ENCODE measurements around the gene PGBD5. TPM values are rescaled to one million over a fixed set of nuclear protein-coding genes. Genes with fewer than 3 reads are reported as not detected.

The PGBD5 gene
- total and polyA plus RNA-seq, 2 of the 13 experiments (the other 11 are each of a cell fraction or from before 2014, with no cell fraction given) = 0.04 to 0.13 TPM

GRCh38 chr1:230381585-230381984 lies 44.5 kb downstream of the PGBD5 start:
- POLR2A ChIA-PET = no interaction called here
- H3K4me1 ChIP-seq (ENCODE audit: insufficient read depth, low read length) = peaks cover 21% of the 10 kb centered on the region
- peaks cover 13% of the 10 kb centered on the region for H3K9me3 ChIP-seq (ENCODE audit: low read length)
- H3K4me2 ChIP-seq (ENCODE audit: low read depth, low read length) = no peak overlapping the region
- H3K79me2 ChIP-seq (ENCODE audit: insufficient read depth, low read length) = no peaks in the 10 kb centered on the region
- CTCF ChIA-PET (ENCODE audit: low intra/inter-chr PET ratio, low total read pairs) = no interaction called here
- H3K9ac ChIP-seq (ENCODE audit: insufficient read depth, low read depth, low read length) = no peak overlapping the region
- TF ChIP-seq ZNF572 (CRISPR knock-in tag; IDR thresholded peaks at IDR 0.05) (no peak), E2F5 (CRISPR knock-in tag; conservative IDR thresholded peaks at IDR 0.05) (no peak), KDM2A (CRISPR knock-in tag; IDR thresholded peaks at IDR 0.05; ENCODE audit: borderline replicate concordance, low read depth) (no peak), NPAS2 (CRISPR knock-in tag; IDR thresholded peaks at IDR 0.05; ENCODE audit: borderline replicate concordance) (no peak), ZNF138 (CRISPR knock-in tag; IDR thresholded peaks at IDR 0.05; ENCODE audit: low read depth) (no peak), RNF2 (conservative IDR thresholded peaks at IDR 0.05; ENCODE audit: low read depth) (no peak), SALL1 (CRISPR knock-in tag; IDR thresholded peaks at IDR 0.05) (no peak), ZBTB46 (CRISPR knock-in tag; IDR thresholded peaks at IDR 0.05; ENCODE audit: borderline replicate concordance) (no peak), GABPA (IDR thresholded peaks at IDR 0.05; ENCODE audit: low read depth, low read length) (no peak), GABPA (CRISPR knock-in tag; IDR thresholded peaks at IDR 0.05; ENCODE audit: low read depth) (no peak), ZNF672 (CRISPR knock-in tag; IDR thresholded peaks at IDR 0.05) (no peak), ZNF597 (CRISPR knock-in tag; IDR thresholded peaks at IDR 0.05) (no peak), ZNF549 (CRISPR knock-in tag; IDR thresholded peaks at IDR 0.05) (no peak)
- TF ChIP-seq, protein P1, sequence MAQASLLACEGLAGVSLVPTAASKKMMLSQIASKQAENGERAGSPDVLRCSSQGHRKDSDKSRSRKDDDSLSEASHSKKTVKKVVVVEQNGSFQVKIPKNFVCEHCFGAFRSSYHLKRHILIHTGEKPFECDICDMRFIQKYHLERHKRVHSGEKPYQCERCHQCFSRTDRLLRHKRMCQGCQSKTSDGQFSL (CRISPR knock-in tag; IDR thresholded peaks at IDR 0.05) = no peak
- TF ChIP-seq, protein P2, sequence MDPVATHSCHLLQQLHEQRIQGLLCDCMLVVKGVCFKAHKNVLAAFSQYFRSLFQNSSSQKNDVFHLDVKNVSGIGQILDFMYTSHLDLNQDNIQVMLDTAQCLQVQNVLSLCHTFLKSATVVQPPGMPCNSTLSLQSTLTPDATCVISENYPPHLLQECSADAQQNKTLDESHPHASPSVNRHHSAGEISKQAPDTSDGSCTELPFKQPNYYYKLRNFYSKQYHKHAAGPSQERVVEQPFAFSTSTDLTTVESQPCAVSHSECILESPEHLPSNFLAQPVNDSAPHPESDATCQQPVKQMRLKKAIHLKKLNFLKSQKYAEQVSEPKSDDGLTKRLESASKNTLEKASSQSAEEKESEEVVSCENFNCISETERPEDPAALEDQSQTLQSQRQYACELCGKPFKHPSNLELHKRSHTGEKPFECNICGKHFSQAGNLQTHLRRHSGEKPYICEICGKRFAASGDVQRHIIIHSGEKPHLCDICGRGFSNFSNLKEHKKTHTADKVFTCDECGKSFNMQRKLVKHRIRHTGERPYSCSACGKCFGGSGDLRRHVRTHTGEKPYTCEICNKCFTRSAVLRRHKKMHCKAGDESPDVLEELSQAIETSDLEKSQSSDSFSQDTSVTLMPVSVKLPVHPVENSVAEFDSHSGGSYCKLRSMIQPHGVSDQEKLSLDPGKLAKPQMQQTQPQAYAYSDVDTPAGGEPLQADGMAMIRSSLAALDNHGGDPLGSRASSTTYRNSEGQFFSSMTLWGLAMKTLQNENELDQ (CRISPR knock-in tag; IDR thresholded peaks at IDR 0.05; ENCODE audit: borderline replicate concordance) = no peak
- H3K36me3 ChIP-seq (replicated peaks in 1 of 2; ENCODE audit: control insufficient read depth in 1 of 2, insufficient read depth in 2 of 2, low read length in 2 of 2) = no peaks in the 10 kb centered on the region
- H4K20me1 ChIP-seq (ENCODE audit: insufficient read depth, low read length) = no peaks in the 10 kb centered on the region
- H3K27me3 ChIP-seq (ENCODE audit: control insufficient read depth in 1 of 2, insufficient read depth in 2 of 2, low read length in 2 of 2) = no peaks in the 10 kb centered on the region
- H2AFZ ChIP-seq (ENCODE audit: low read length) = no peak overlapping the region
- H3K4me3 ChIP-seq (replicated peaks in 1 of 3; ENCODE audit: insufficient read depth in 1 of 3, low read depth in 2 of 3, low read length in 3 of 3) = no peak overlapping the region
- ATAC-seq (0 out of 3 replicates have a peak, but pooled peaks have one; percentile 13), FAIRE-seq (no peak), DNase-seq (ENCODE audit: low spot score) (no peak)
- in situ Hi-C loops (cut with HindIII; ENCODE audit: extremely low pct_ligation_motif_present, low pct_unique_long_range_greater_than_20kb) (no loop called here), intact Hi-C loops (cut with micrococcal nuclease; ENCODE audit: unreplicated experiment) (no loop called here)
- BruUV-seq (replicated peaks) = no TSS peak
- 63% methylated on average over 6 of the region's 6 CpGs for WGBS (ENCODE audit: low lambda C conversion rate)
- H3K27ac ChIP-seq (ENCODE audit: extremely low read length, insufficient read depth, low read length) = no peak overlapping the region
